Endodermal cell (in vitro differentiated cells): ENCODE data around the gene LRRC36. TPM values are rescaled to one million over a fixed set of nuclear protein-coding genes. Genes with fewer than 3 reads are reported as not detected.

ENCODE experiments used
- DNase-seq: peaks from one replicate; pipeline ENCODE4 v3.0.0-alpha.2; 2017
- H3K27ac ChIP-seq: 2 replicates; pipeline ENCODE4 v1.5.1; 2013; ENCODE audit warnings: mild to moderate bottlenecking, low read depth, low read length, moderate library complexity
- H3K27me3 ChIP-seq: 2 replicates; pipeline ENCODE4 v1.6.1; 2013; ENCODE audit warnings: mild to moderate bottlenecking, low read length, moderate library complexity; ENCODE audit not compliant: insufficient read depth, control insufficient read depth, poor library complexity, severe bottlenecking
- H3K36me3 ChIP-seq: 2 replicates; pipeline ENCODE4 v1.7.0; 2013; ENCODE audit warnings: mild to moderate bottlenecking, low read length, moderate library complexity; ENCODE audit not compliant: control insufficient read depth, insufficient read depth
- H3K4me1 ChIP-seq: one replicate; pipeline ENCODE4 v1.7.0; 2013; ENCODE audit warnings: low read length; ENCODE audit not compliant: control insufficient read depth, insufficient read depth
- H3K4me3 ChIP-seq: 2 replicates; pipeline ENCODE4 v1.5.1; 2013; ENCODE audit warnings: mild to moderate bottlenecking, low read length, moderate library complexity
- H3K9ac ChIP-seq: 2 replicates; pipeline ENCODE4 v1.6.1; 2013; ENCODE audit warnings: mild to moderate bottlenecking, low read length, moderate library complexity; ENCODE audit not compliant: poor library complexity, severe bottlenecking; ENCODE audit errors: extremely low read depth
- H3K9me3 ChIP-seq: 2 replicates; pipeline ENCODE4 v1.6.1; 2013; ENCODE audit warnings: mild to moderate bottlenecking, low read length, moderate library complexity; ENCODE audit not compliant: control insufficient read depth
- H3K27ac Mint-ChIP-seq: 2 replicates; pipeline ENCODE4 v1.8.0; 2020; ENCODE audit warnings: mixed read lengths
- H3K27me3 Mint-ChIP-seq: 2 replicates; pipeline ENCODE4 v1.8.0; 2021; ENCODE audit warnings: mild to moderate bottlenecking, mixed read lengths; ENCODE audit not compliant: insufficient read depth
- H3K36me3 Mint-ChIP-seq: 2 replicates; pipeline ENCODE4 v1.8.0; 2020; ENCODE audit warnings: low read depth, mixed read lengths
- H3K4me1 Mint-ChIP-seq: 2 replicates; pipeline ENCODE4 v1.8.0; 2020; ENCODE audit warnings: mixed read lengths
- H3K4me3 Mint-ChIP-seq: 2 replicates; pipeline ENCODE4 v1.8.0; 2020; ENCODE audit warnings: mild to moderate bottlenecking, moderate library complexity, mixed read lengths
- H3K9me3 Mint-ChIP-seq: 2 replicates; pipeline ENCODE4 v1.8.0; 2020; ENCODE audit warnings: mild to moderate bottlenecking, mixed read lengths
- WGBS, 2 experiments: methylation state at CpG; one replicate each; pipeline versions ENCODE4 v1.1.5 to v1.1.7; 2013; ENCODE audit warnings: missing lambda C conversion rate in 2 of 2, mixed read lengths in 1 of 2; ENCODE audit not compliant: insufficient coverage in 1 of 2, insufficient read length in 1 of 2; 5-methylcytosine and 5-hydroxymethylcytosine counted together
- total RNA-seq, 2 donors: library from RNA; stranded (reverse); fragmentation: NEBNext Ultra II Directional in 1 of 2; extraction: Animal tissue kit (Norgen Biotek cat#: 25700) in 1 of 2; gene quantifications; 2 replicates in 1 of 2; 3 replicates in 1 of 2; pipeline ENCODE4 v1.2.1, GENCODE V29; 2021
- TF ChIP-seq, protein P1 (sequence below): fragments of 200-600 bp; sonication (generic); conservative IDR thresholded peaks from 2 replicates; pipeline ENCODE4 v1.5.0; 2021; ENCODE audit warnings: antibody characterized with exemption, mild to moderate bottlenecking

The LRRC36 gene
- total RNA-seq, 2 donors from 2014 or later = 0.73 TPM; not detected in 1

GRCh38 chr16:67421030-67421429, 94.4 kb downstream of the LRRC36 start:
- H3K27me3 Mint-ChIP-seq = peaks cover 4% of the 10 kb centered on the region
- H3K36me3 Mint-ChIP-seq = no peaks in the 10 kb centered on the region
- no peak overlapping the region for H3K4me3 Mint-ChIP-seq
- Histone ChIP-seq H3K4me3 (no peak overlapping the region), H3K36me3 (no peaks in the 10 kb centered on the region), H3K9me3 (no peaks in the 10 kb centered on the region), H3K4me1 (peaks cover 18% of the 10 kb centered on the region), H3K9ac (no peak overlapping the region), H3K27ac (no peak overlapping the region), H3K27me3 (no peaks in the 10 kb centered on the region)
- peak; percentile 68 for DNase-seq
- TF ChIP-seq, protein P1, sequence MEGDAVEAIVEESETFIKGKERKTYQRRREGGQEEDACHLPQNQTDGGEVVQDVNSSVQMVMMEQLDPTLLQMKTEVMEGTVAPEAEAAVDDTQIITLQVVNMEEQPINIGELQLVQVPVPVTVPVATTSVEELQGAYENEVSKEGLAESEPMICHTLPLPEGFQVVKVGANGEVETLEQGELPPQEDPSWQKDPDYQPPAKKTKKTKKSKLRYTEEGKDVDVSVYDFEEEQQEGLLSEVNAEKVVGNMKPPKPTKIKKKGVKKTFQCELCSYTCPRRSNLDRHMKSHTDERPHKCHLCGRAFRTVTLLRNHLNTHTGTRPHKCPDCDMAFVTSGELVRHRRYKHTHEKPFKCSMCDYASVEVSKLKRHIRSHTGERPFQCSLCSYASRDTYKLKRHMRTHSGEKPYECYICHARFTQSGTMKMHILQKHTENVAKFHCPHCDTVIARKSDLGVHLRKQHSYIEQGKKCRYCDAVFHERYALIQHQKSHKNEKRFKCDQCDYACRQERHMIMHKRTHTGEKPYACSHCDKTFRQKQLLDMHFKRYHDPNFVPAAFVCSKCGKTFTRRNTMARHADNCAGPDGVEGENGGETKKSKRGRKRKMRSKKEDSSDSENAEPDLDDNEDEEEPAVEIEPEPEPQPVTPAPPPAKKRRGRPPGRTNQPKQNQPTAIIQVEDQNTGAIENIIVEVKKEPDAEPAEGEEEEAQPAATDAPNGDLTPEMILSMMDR = no peak
- peaks cover 28% of the 10 kb centered on the region for H3K4me1 Mint-ChIP-seq
- 73 to 79% methylated on average over 4 of the region's 4 CpGs for WGBS, 2 experiments
- H3K9me3 Mint-ChIP-seq = peaks cover 3% of the 10 kb centered on the region
- H3K27ac Mint-ChIP-seq = no peak overlapping the region

DNA sequence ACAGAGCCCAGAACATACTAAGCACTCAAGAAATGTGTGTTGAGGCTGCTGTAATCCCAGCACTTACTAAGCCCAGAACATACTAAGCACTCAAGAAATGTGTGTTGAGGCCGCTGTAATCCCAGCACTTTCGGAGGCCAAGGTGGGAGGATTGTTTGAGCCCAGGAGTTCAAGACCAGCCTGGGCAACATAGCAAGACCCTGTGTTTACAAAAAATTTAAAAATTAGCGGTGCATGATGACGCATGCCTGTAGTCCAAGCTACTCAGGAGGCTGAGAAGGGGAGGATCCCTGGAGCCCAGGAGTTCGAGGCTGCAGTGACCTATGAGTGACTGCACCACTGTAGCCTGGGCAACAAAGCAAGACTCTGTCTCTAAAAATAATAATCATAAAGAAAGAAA, 96.4 kb downstream of the LRRC36 start:
- TF ChIP-seq, protein P1 = no peak
- H3K9ac ChIP-seq = no peak overlapping the region
- Mint-ChIP-seq H3K4me1 (peaks cover 28% of the 10 kb centered on the region), H3K27ac (no peak overlapping the region), H3K9me3 (peaks cover 3% of the 10 kb centered on the region), H3K27me3 (no peaks in the 10 kb centered on the region), H3K4me3 (no peak overlapping the region), H3K36me3 (no peaks in the 10 kb centered on the region)
- H3K27ac ChIP-seq = no peak overlapping the region
- WGBS, 2 experiments = 86 to 89% methylated on average over 3 to 5 of the region's 5 CpGs
- no peaks in the 10 kb centered on the region for H3K9me3 ChIP-seq
- H3K4me3 ChIP-seq = no peak overlapping the region
- H3K36me3 ChIP-seq = no peaks in the 10 kb centered on the region
- H3K27me3 ChIP-seq = no peaks in the 10 kb centered on the region
- peaks cover 18% of the 10 kb centered on the region for H3K4me1 ChIP-seq
- DNase-seq = no peak

- Histone ChIP-seq H3K4me1 (peaks cover 18% of the 10 kb centered on the region), H3K9me3 (no peaks in the 10 kb centered on the region), H3K9ac (no peak overlapping the region), H3K4me3 (no peak overlapping the region), H3K27ac (no peak overlapping the region), H3K27me3 (peaks cover 5% of the 10 kb centered on the region), H3K36me3 (no peaks in the 10 kb centered on the region)
- 24 to 33% methylated on average over 7 to 9 of the region's 9 CpGs for WGBS, 2 experiments
- H3K36me3 Mint-ChIP-seq = no peaks in the 10 kb centered on the region
- DNase-seq = peak; percentile 70
- TF ChIP-seq, protein P1 = no peak
- H3K4me3 Mint-ChIP-seq = peak overlapping the region; percentile 24
- peaks cover 3% of the 10 kb centered on the region for H3K9me3 Mint-ChIP-seq
- peaks cover 33% of the 10 kb centered on the region for H3K4me1 Mint-ChIP-seq
- H3K27me3 Mint-ChIP-seq = peaks cover 5% of the 10 kb centered on the region
- H3K27ac Mint-ChIP-seq = no peak overlapping the region
These were observed 97.1 kb downstream of the LRRC36 start for GRCh38 chr16:67423611-67424260.
